Peyer's patch (tissue), 4 donors: ENCODE measurements around the gene MAGEA4.

ENCODE experiments used
- POLR2A ChIP-seq, 2 donors: fragments of 450-650 bp; IDR thresholded peaks; one replicate each; pipeline ENCODE4 v1.5.1; 2017; ENCODE audit warnings: antibody characterized with exemption in 2 of 2, mild to moderate bottlenecking in 2 of 2, moderate library complexity in 2 of 2
- TF ChIP-seq, protein P1 (sequence below), 6 experiments: fragments of 450-650 bp in 4 of 6; fragments of 200-600 bp in 2 of 6; sonication (generic) in 1 of 6; IDR thresholded peaks; one replicate each; pipeline ENCODE4 v1.5.1; 2017 to 2019; ENCODE audit warnings: antibody characterized with exemption in 6 of 6, mild to moderate bottlenecking in 3 of 6, moderate library complexity in 1 of 6

DNA sequence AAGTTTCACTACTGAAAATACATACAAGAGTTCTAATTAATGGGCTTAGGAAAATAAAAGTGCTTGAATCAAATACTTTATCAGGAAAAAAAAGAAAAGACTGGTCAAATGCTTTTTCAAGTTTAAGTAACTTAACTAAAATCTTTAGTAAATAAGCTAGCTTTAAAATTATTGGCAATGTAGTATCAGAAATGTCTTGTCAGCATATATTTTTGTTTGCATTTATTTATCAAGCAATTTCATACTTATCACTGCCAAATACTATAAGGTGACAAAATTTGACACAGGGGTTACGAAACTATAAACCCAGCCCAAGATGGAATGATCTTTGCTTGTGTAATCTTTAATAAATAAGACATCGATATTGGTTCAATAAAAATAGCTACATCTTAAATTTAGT lies 31.8 kb upstream of the MAGEA4 start:
- TF ChIP-seq, protein P1, sequence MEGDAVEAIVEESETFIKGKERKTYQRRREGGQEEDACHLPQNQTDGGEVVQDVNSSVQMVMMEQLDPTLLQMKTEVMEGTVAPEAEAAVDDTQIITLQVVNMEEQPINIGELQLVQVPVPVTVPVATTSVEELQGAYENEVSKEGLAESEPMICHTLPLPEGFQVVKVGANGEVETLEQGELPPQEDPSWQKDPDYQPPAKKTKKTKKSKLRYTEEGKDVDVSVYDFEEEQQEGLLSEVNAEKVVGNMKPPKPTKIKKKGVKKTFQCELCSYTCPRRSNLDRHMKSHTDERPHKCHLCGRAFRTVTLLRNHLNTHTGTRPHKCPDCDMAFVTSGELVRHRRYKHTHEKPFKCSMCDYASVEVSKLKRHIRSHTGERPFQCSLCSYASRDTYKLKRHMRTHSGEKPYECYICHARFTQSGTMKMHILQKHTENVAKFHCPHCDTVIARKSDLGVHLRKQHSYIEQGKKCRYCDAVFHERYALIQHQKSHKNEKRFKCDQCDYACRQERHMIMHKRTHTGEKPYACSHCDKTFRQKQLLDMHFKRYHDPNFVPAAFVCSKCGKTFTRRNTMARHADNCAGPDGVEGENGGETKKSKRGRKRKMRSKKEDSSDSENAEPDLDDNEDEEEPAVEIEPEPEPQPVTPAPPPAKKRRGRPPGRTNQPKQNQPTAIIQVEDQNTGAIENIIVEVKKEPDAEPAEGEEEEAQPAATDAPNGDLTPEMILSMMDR (IDR thresholded peaks at IDR 0.05): no peak
- TF ChIP-seq POLR2A (IDR thresholded peaks at IDR 0.05): no peak
